Fibroblast of lung (primary cell): ENCODE data around the gene GADD45G. TPM values are rescaled to one million over a fixed set of nuclear protein-coding genes. Genes with fewer than 3 reads are reported as not detected.

Experiments used
- DNase-seq, 2 donors: peaks; one replicate each; pipeline versions ENCODE4 v3.0.0 to v3.0.0-alpha.2; 2010; ENCODE audit warnings: low read depth in 2 of 2
- H2AFZ ChIP-seq: 2 replicates; pipeline ENCODE4 v1.5.1; 2012; ENCODE audit warnings: low read length, control low read depth, inconsistent platforms
- H3K27ac ChIP-seq: 2 replicates; pipeline ENCODE4 v1.5.1; 2011; ENCODE audit warnings: low read length, control low read depth; ENCODE audit not compliant: insufficient read depth
- H3K27me3 ChIP-seq: 2 replicates; pipeline ENCODE4 v1.5.1; 2011; ENCODE audit warnings: mild to moderate bottlenecking, low read length; ENCODE audit not compliant: control insufficient read depth, insufficient read depth
- H3K36me3 ChIP-seq: 2 replicates; pipeline ENCODE4 v1.5.1; 2011; ENCODE audit warnings: low read length; ENCODE audit not compliant: control insufficient read depth, insufficient read depth
- H3K4me1 ChIP-seq: 2 replicates; pipeline ENCODE4 v1.5.1; 2011; ENCODE audit warnings: low read length; ENCODE audit not compliant: control insufficient read depth, insufficient read depth; ENCODE audit errors: extremely low read depth
- H3K4me2 ChIP-seq: 2 replicates; pipeline ENCODE4 v1.5.1; 2011; ENCODE audit warnings: low read length, control low read depth; ENCODE audit not compliant: insufficient read depth; ENCODE audit errors: extremely low read depth
- H3K4me3 ChIP-seq, 4 experiments: fragments of 200-600 bp in 1 of 4; sonication (generic) in 1 of 4; replicated peaks in 1 of 4; 2 replicates each; pipeline ENCODE4 v1.5.1; 2011 to 2016; ENCODE audit warnings: low read length in 4 of 4, low read depth in 3 of 4, mild to moderate bottlenecking in 3 of 4, control low read depth in 2 of 4, inconsistent platforms in 1 of 4, mixed read lengths in 1 of 4; ENCODE audit not compliant: insufficient read depth in 1 of 4; ENCODE audit errors: control extremely low read depth in 1 of 4
- H3K79me2 ChIP-seq: 2 replicates; pipeline ENCODE4 v1.5.1; 2012; ENCODE audit warnings: mild to moderate bottlenecking, low read length, inconsistent platforms; ENCODE audit not compliant: control insufficient read depth, insufficient read depth
- H3K9ac ChIP-seq: 2 replicates; pipeline ENCODE4 v1.5.1; 2011; ENCODE audit warnings: mild to moderate bottlenecking, low read length, control low read depth; ENCODE audit not compliant: insufficient read depth
- H3K9me3 ChIP-seq: 2 replicates; pipeline ENCODE4 v1.5.1; 2012; ENCODE audit warnings: low read depth, low read length; ENCODE audit not compliant: control insufficient read depth, insufficient read depth
- H4K20me1 ChIP-seq: 2 replicates; pipeline ENCODE4 v1.5.1; 2011; ENCODE audit warnings: low read length; ENCODE audit not compliant: control insufficient read depth, insufficient read depth; ENCODE audit errors: extremely low read depth
- EZH2 ChIP-seq: IDR thresholded peaks from 2 replicates; pipeline ENCODE4 v1.5.1; 2012; ENCODE audit warnings: low read length, control low read depth, mild to moderate bottlenecking; ENCODE audit errors: missing control alignments
- polyA plus RNA-seq, 2 donors: library from polyadenylated mRNA; depleted of rRNA in 1 of 2; stranded (reverse) in 1 of 2; unstranded in 1 of 2; fragments of >200 nt; gene quantifications; 2 replicates each; pipeline ENCODE4 v1.2.1, GENCODE V29; 2011 to 2012; ENCODE audit warnings: missing spikeins in 1 of 2
- total RNA-seq: library from RNA; depleted of rRNA; stranded (reverse); fragments of >200 nt; gene quantifications from 2 replicates; pipeline ENCODE4 v1.2.1, GENCODE V29; 2014
- TF ChIP-seq, protein P1 (sequence below), 2 donors: IDR thresholded peaks in 1 of 2; conservative IDR thresholded peaks in 1 of 2; 1 replicate in 1 of 2; 2 replicates in 1 of 2; pipeline ENCODE4 v1.5.1; 2011 to 2012; ENCODE audit warnings: low read length in 2 of 2, control low read depth in 1 of 2, inconsistent platforms in 1 of 2, low read depth in 1 of 2, mild to moderate bottlenecking in 1 of 2

GADD45G gene
- total and polyA plus RNA-seq, 2 donors (not counting 1 experiment from before 2014, with no cell fraction given) = 3.5 TPM; not detected in 1

DNA sequence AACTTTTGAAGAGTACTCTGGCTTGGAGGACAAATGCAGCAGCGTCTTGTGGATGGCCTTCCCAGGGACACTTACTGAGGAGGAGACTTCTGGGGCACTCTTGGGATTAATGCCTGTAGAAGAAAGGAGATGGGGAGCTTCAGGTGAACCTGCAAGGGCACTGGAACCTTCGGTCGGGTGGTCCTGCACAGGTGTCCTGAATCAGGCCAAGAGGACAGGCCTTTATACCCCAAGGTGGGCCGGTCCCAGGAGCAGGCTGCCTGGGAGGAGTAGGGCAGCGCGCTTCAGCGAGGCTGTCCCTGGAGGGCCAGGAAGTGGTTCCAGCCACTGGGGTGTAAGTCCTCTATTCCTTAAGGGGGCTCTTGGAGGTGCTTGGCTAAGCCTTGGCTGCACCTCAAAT lies 27.9 kb downstream of the GADD45G start:
- no peak overlapping the region for H3K9ac ChIP-seq
- no peak overlapping the region for H3K4me2 ChIP-seq
- H3K4me3 ChIP-seq = no peak overlapping the region
- H3K4me1 ChIP-seq = no peaks in the 10 kb centered on the region
- no peaks in the 10 kb centered on the region for H3K9me3 ChIP-seq
- no peaks in the 10 kb centered on the region for H4K20me1 ChIP-seq
- no peak overlapping the region for H2AFZ ChIP-seq
- no peaks in the 10 kb centered on the region for H3K79me2 ChIP-seq
- no peak for DNase-seq
- no peak overlapping the region for H3K27ac ChIP-seq
- no peaks in the 10 kb centered on the region for H3K36me3 ChIP-seq
- no peaks in the 10 kb centered on the region for H3K27me3 ChIP-seq
- TF ChIP-seq, protein P1, sequence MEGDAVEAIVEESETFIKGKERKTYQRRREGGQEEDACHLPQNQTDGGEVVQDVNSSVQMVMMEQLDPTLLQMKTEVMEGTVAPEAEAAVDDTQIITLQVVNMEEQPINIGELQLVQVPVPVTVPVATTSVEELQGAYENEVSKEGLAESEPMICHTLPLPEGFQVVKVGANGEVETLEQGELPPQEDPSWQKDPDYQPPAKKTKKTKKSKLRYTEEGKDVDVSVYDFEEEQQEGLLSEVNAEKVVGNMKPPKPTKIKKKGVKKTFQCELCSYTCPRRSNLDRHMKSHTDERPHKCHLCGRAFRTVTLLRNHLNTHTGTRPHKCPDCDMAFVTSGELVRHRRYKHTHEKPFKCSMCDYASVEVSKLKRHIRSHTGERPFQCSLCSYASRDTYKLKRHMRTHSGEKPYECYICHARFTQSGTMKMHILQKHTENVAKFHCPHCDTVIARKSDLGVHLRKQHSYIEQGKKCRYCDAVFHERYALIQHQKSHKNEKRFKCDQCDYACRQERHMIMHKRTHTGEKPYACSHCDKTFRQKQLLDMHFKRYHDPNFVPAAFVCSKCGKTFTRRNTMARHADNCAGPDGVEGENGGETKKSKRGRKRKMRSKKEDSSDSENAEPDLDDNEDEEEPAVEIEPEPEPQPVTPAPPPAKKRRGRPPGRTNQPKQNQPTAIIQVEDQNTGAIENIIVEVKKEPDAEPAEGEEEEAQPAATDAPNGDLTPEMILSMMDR (conservative IDR thresholded peaks at IDR 0.05 in 1 of 2, IDR thresholded peaks at IDR 0.05 in 1 of 2; ENCODE audit: low read depth in 1 of 2, low read length in 2 of 2) = no peak

DNA sequence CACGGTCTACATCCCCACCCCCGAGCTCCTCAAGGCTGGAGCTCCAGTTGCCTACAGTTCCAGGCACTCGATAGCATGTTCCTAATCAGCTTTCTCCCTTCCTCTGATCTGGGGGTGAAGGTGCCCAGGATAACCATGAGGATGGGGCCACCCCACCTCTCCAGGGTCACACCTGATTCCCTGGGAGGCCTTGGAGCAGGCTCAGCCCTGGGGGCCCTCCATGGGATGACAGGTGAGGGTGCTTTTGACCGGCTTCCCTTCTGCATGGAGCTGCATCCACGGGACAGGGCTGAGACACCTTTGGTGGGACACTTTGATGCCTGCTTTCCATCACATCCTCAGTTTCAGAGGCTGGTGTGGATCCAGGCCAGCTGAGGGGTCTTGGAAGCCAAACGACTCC lies 28.6 kb downstream of the GADD45G start:
- Histone ChIP-seq H3K9ac (no peak overlapping the region), H3K36me3 (no peaks in the 10 kb centered on the region), H3K27me3 (no peaks in the 10 kb centered on the region), H2AFZ (no peak overlapping the region), H3K4me2 (no peak overlapping the region), H3K27ac (no peak overlapping the region), H3K4me3 (no peak overlapping the region), H4K20me1 (no peaks in the 10 kb centered on the region), H3K9me3 (no peaks in the 10 kb centered on the region), H3K4me1 (no peaks in the 10 kb centered on the region), H3K79me2 (no peaks in the 10 kb centered on the region)
- DNase-seq = no peak
- TF ChIP-seq, protein P1 (conservative IDR thresholded peaks at IDR 0.05 in 1 of 2, IDR thresholded peaks at IDR 0.05 in 1 of 2; ENCODE audit: low read depth in 1 of 2, low read length in 2 of 2) = no peak
- TF ChIP-seq EZH2 = no peak

DNA sequence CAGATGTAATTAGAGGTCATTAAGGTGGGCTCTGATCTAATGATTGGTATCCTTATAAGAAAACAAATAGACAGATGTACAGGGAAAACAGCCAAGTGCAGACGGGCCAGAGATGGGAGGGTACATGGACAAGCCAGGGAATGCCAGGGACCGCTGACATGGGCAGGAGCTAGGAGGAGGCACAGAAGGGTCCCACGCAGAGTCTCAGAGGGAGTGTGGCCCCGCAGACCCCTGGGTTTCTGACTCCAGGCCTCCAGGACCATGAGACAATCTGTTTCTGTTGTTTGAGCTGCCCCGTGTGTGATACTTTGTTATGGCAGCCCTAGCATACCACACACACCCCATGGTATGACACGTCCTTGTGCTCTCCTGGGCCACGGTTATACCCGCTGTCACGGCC lies 29.1 kb downstream of the GADD45G start:
- TF ChIP-seq, protein P1 (conservative IDR thresholded peaks at IDR 0.05 in 1 of 2, IDR thresholded peaks at IDR 0.05 in 1 of 2; ENCODE audit: low read depth in 1 of 2, low read length in 2 of 2) = no peak
- no peak for TF ChIP-seq EZH2
- no peak overlapping the region for H2AFZ ChIP-seq

More for the DNA sequence above, 29.1 kb downstream of the GADD45G start:
- Histone ChIP-seq H3K9me3 (no peaks in the 10 kb centered on the region), H3K4me3 (no peak overlapping the region), H3K36me3 (no peaks in the 10 kb centered on the region), H4K20me1 (no peaks in the 10 kb centered on the region), H3K79me2 (no peaks in the 10 kb centered on the region), H3K27ac (no peak overlapping the region), H3K4me2 (no peak overlapping the region), H3K27me3 (no peaks in the 10 kb centered on the region), H3K9ac (no peak overlapping the region), H3K4me1 (no peaks in the 10 kb centered on the region)
- DNase-seq = no peak
